BE2C (cell line): Measurements from ENCODE around the gene SRGAP1.

ENCODE experiments used
- DNase-seq: peaks from one replicate; pipeline ENCODE4 v3.0.0-alpha.2; 2020
- H3K27me3 ChIP-seq: fragments of 250-450 bp; sonication (Bioruptor Pico); 2 replicates; pipeline ENCODE4 v1.5.1; 2020; ENCODE audit warnings: mild to moderate bottlenecking
- H3K36me3 ChIP-seq: fragments of 250-450 bp; sonication (Bioruptor Pico); 2 replicates; pipeline ENCODE4 v1.5.1; 2020; ENCODE audit warnings: mild to moderate bottlenecking
- H3K4me1 ChIP-seq: fragments of 250-450 bp; sonication (Bioruptor Pico); 2 replicates; pipeline ENCODE4 v1.5.1; 2020
- H3K4me3 ChIP-seq: 2 replicates; pipeline ENCODE4 v1.5.1; 2011; ENCODE audit warnings: low read depth, low read length
- H3K9me3 ChIP-seq: fragments of 250-450 bp; sonication (Bioruptor Pico); 2 replicates; pipeline ENCODE4 v1.5.1; 2020
- TF ChIP-seq, protein P1 (sequence below): IDR thresholded peaks from 2 replicates; pipeline ENCODE4 v1.5.1; 2012; ENCODE audit warnings: mild to moderate bottlenecking, low read depth, low read length

SRGAP1 gene

DNA sequence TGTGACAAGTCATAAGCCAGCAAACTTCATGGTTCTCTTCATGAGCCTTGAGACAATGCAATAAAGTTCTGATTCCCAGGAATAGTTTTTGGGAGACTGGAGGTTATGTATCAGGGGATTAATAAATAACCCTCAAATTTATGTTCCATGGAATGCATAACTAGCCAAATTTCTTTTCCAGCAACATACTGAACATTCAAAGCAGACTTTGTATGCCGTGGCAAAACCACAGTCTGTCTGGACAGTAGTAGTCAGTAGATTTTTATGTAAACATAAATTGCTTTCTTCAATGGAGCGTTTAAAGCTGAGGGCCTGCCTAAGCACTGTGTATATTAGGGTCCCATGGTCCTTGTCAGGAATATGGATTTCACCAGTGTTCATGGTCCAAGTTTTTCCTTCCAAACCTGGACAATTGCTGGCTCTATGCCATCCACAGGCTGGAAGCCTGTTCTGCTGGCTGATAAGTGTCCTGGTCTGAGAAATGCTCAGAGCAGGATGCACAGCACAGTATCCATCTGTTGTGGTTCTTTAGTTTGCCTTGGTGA lies 144.9 kb downstream of the SRGAP1 start:
- TF ChIP-seq, protein P1, sequence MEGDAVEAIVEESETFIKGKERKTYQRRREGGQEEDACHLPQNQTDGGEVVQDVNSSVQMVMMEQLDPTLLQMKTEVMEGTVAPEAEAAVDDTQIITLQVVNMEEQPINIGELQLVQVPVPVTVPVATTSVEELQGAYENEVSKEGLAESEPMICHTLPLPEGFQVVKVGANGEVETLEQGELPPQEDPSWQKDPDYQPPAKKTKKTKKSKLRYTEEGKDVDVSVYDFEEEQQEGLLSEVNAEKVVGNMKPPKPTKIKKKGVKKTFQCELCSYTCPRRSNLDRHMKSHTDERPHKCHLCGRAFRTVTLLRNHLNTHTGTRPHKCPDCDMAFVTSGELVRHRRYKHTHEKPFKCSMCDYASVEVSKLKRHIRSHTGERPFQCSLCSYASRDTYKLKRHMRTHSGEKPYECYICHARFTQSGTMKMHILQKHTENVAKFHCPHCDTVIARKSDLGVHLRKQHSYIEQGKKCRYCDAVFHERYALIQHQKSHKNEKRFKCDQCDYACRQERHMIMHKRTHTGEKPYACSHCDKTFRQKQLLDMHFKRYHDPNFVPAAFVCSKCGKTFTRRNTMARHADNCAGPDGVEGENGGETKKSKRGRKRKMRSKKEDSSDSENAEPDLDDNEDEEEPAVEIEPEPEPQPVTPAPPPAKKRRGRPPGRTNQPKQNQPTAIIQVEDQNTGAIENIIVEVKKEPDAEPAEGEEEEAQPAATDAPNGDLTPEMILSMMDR: no peak
- peaks cover 28% of the 10 kb centered on the region for H3K36me3 ChIP-seq

DNA sequence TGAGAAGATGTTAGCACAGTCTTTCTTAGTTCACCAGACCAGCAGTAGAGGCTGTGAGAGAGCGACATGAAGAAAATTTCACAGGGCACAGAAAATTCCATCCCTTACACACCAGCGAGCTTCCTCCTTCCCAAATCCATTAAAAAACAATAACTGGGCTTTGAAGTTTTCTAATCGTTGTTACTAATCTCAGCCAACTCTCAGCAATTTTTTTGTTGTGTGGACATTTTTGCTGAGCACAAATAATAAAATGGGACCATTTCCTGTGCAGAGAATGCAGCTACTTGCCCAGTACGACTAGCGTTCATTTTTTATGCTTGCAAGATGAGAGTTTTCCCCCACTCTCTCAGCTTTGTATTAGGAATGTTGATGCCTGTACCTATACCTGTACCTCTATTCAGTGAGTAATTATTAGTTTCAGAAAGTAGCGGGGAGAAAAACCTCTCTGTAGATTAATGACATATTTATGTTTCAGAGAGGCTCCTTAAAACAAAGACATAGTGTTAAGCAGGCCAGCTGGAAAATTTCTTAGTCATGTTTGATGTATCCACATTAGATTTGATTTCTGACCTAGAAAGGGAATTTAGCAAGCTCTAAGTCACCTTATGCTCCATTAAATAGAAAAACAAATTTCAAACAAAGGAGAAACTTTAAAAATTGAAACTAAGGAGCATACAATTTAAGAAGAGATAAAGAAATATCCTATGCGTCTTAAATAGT lies 146.5 kb downstream of the SRGAP1 start:
- H3K36me3 ChIP-seq: peaks cover 25% of the 10 kb centered on the region
- H3K27me3 ChIP-seq: no peaks in the 10 kb centered on the region
- TF ChIP-seq, protein P1: no peak
- DNase-seq: no peak
- no peaks in the 10 kb centered on the region for H3K9me3 ChIP-seq
- no peak overlapping the region for H3K4me3 ChIP-seq
- H3K4me1 ChIP-seq: peaks cover 35% of the 10 kb centered on the region

More for the DNA sequence above, 144.9 kb downstream of the SRGAP1 start:
- H3K27me3 ChIP-seq: no peaks in the 10 kb centered on the region
- no peak overlapping the region for H3K4me3 ChIP-seq
- H3K4me1 ChIP-seq: peaks cover 24% of the 10 kb centered on the region
- no peaks in the 10 kb centered on the region for H3K9me3 ChIP-seq
- DNase-seq: peak; percentile 80

DNA sequence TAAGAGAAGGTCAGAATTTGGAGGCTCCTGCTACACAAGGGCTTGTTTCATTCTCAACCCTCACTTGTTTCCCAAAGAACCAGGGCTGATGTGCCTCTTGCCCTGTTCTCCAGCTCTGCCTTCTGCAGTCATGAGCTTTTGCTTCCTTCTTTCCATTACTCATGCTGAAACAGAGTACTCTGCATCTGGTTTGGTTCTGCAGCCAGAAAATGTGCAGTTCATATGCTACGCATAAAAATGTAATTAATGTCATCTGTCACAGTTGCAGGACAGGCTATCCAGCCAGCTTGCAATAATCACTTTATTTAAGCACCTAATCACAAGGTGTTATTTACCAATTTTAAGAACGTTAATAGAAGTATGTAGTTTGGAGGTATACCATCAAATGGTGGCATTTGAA lies 150.2 kb downstream of the SRGAP1 start:
- Histone ChIP-seq H3K4me1 (peaks cover 33% of the 10 kb centered on the region), H3K27me3 (no peaks in the 10 kb centered on the region), H3K36me3 (peaks cover 25% of the 10 kb centered on the region), H3K4me3 (peak overlapping the region; percentile 25; the same call in 1 of the 2 replicates), H3K9me3 (no peaks in the 10 kb centered on the region)
- peak; percentile 57 for DNase-seq
- TF ChIP-seq, protein P1: no peak

DNA sequence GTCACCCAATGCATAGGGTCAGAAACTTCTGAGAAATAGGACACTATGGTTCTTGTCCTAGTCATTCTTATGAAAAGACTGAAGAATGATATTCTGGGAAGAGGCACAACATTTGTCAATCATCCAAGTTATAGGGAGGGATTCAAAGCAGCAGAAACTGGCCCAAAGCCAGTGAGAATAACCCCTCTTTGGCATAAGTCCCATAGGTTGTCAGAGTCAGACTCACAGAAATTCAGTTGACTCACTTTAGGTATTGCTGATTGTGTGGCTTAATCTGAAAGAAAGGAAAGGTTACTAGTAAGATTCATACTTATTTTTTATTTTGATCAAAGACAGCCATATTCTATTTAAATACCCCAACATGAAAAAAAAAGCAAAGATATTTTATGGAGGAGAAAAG lies 151.0 kb downstream of the SRGAP1 start:
- Histone ChIP-seq H3K9me3 (no peaks in the 10 kb centered on the region), H3K36me3 (peaks cover 19% of the 10 kb centered on the region), H3K4me1 (peaks cover 28% of the 10 kb centered on the region), H3K27me3 (no peaks in the 10 kb centered on the region), H3K4me3 (no peak overlapping the region)
- peak; percentile 47 for DNase-seq
- TF ChIP-seq, protein P1: no peak

DNA sequence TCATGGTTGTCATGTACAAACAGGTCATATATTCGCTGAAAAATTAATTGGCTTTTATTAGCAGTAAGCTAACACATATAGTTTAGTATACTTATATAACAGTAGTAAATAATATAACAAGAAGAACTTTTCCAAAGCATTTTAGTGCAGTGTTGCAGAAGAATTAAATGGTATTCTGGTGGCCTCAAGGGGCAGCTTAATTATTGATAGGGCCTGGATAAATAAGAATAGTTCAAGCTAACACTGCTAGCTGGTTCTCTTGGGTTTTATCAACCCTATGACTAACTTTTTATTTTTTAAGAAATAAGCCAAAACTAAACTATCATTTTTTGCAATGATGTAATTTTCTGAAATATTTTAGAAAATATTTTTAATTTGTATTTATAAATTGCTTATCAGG lies 152.1 kb downstream of the SRGAP1 start:
- no peaks in the 10 kb centered on the region for H3K27me3 ChIP-seq

More for the DNA sequence above, 152.1 kb downstream of the SRGAP1 start:
- no peak for DNase-seq
- H3K4me3 ChIP-seq: no peak overlapping the region
- peaks cover 11% of the 10 kb centered on the region for H3K36me3 ChIP-seq
- no peaks in the 10 kb centered on the region for H3K9me3 ChIP-seq
- H3K4me1 ChIP-seq: peaks cover 28% of the 10 kb centered on the region
- TF ChIP-seq, protein P1: no peak
